Esophagus muscularis mucosa (tissue), 4 donors: ENCODE measurements around the gene EBLN2.

ENCODE experiments used
- CTCF ChIP-seq, 3 experiments: fragments of 200-600 bp in 2 of 3; fragments of 450-650 bp in 1 of 3; sonication (generic) in 2 of 3; IDR thresholded peaks; one replicate each; pipeline ENCODE4 v1.5.1; 2017 to 2019; ENCODE audit warnings: antibody characterized with exemption in 3 of 3, mild to moderate bottlenecking in 2 of 3, moderate library complexity in 1 of 3
- EP300 ChIP-seq: sonication (generic); formaldehyde crosslinking; IDR thresholded peaks from one replicate; pipeline ENCODE4 v1.6.1; 2017; ENCODE audit warnings: antibody characterized with exemption
- POLR2A ChIP-seq: fragments of 450-650 bp; IDR thresholded peaks from one replicate; pipeline ENCODE4 v1.6.1; 2017; ENCODE audit warnings: antibody characterized with exemption, moderate library complexity, mild to moderate bottlenecking, low read depth
- POLR2AphosphoS5 ChIP-seq, 2 donors: sonication (generic); formaldehyde crosslinking; IDR thresholded peaks; one replicate each; pipeline ENCODE4 v1.6.1; 2017; ENCODE audit warnings: antibody characterized with exemption in 2 of 2

- TF ChIP-seq POLR2A (no peak), CTCF (IDR thresholded peaks at IDR 0.05) (no peak), EP300 (no peak), POLR2AphosphoS5 (IDR thresholded peaks at IDR 0.05) (no peak)
These were observed 40.4 kb downstream of the EBLN2 start for GRCh38 chr3:73101881-73102280.
